NCI-H82 (cell line): ENCODE results near the gene DTYMK.
"Not testable (repeated sequence)": the region's sequence is repeated elsewhere in the genome, so short reads cannot be mapped to it uniquely, and the experiment has no call there.

ENCODE experiments used
- DNase-seq: peaks from one replicate; lab custom pipeline; 2025; lab: John Stamatoyannopoulos, UW

The DTYMK gene

GRCh38 chr2:241672243-241673188, 14.1 kb downstream of the DTYMK start:
- DNase-seq: no peak

GRCh38 chr2:241671457-241672240, 15.0 kb downstream of the DTYMK start:
- no peak for DNase-seq

- DNase-seq: no peak
Measured at GRCh38 chr2:241670333-241671110, 16.1 kb downstream of the DTYMK start.

GRCh38 chr2:241668839-241669238, 17.8 kb downstream of the DTYMK start:
- DNase-seq: no peak

- DNase-seq: no peak
Measured at GRCh38 chr2:241668354-241668753, 18.3 kb downstream of the DTYMK start.

GRCh38 chr2:241666627-241667400, 19.8 kb downstream of the DTYMK start:
- no peak for DNase-seq

- no peak for DNase-seq
Measured at GRCh38 chr2:241665731-241666440, 20.7 kb downstream of the DTYMK start.

GRCh38 chr2:241662731-241663130, 23.9 kb downstream of the DTYMK start:
- DNase-seq: not testable (repeated sequence)

- no peak for DNase-seq
Measured at GRCh38 chr2:241660593-241661213, 25.9 kb downstream of the DTYMK start.

- DNase-seq: peak; percentile 77
Measured at GRCh38 chr2:241659150-241659739, 27.4 kb downstream of the DTYMK start.

- no peak for DNase-seq
Measured at GRCh38 chr2:241658296-241658695, 28.3 kb downstream of the DTYMK start.

- no peak for DNase-seq
Measured at GRCh38 chr2:241657786-241658254, 28.8 kb downstream of the DTYMK start.

GRCh38 chr2:241656190-241656741, 30.3 kb downstream of the DTYMK start:
- no peak for DNase-seq

- DNase-seq: no peak
Measured at GRCh38 chr2:241655516-241656189, 31.0 kb downstream of the DTYMK start.

GRCh38 chr2:241654551-241654950, 32.1 kb downstream of the DTYMK start:
- no peak for DNase-seq

- DNase-seq: no peak
Measured at GRCh38 chr2:241653210-241653750, 33.3 kb downstream of the DTYMK start.

- DNase-seq: no peak
Measured at GRCh38 chr2:241652722-241653121, 33.9 kb downstream of the DTYMK start.

GRCh38 chr2:241652142-241652541, 34.5 kb downstream of the DTYMK start:
- no peak for DNase-seq

- no peak for DNase-seq
Measured at GRCh38 chr2:241649927-241650326, 36.7 kb downstream of the DTYMK start.
